CD4-positive, alpha-beta T cell treated with Interleukin-15 for 1 hour (primary cell): ENCODE data around the gene THBS1.

Experiments
- DNase-seq: peaks from one replicate; pipeline ENCODE4 v3.0.0-alpha.2; 2020

Gene THBS1

GRCh38 chr15:39589815-39590644 lies 9.2 kb downstream of the THBS1 start:
- no peak for DNase-seq

GRCh38 chr15:39591141-39591895 lies 10.4 kb downstream of the THBS1 start:
- DNase-seq = no peak

- DNase-seq = no peak
Measured at GRCh38 chr15:39591896-39592315, 11.0 kb downstream of the THBS1 start.

DNA sequence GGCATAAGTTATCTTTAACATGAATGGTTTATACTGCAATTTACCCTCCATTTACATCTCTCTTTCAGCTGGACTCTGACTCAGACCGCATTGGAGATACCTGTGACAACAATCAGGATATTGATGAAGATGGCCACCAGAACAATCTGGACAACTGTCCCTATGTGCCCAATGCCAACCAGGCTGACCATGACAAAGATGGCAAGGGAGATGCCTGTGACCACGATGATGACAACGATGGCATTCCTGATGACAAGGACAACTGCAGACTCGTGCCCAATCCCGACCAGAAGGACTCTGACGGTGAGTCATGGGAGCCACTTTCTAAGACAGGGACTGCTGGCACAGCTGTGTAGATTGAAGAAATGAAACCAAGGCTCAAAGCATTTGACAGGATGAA lies 11.6 kb downstream of the THBS1 start:
- no peak for DNase-seq

- DNase-seq = no peak
Measured at GRCh38 chr15:39593071-39593655, 12.3 kb downstream of the THBS1 start.

DNA sequence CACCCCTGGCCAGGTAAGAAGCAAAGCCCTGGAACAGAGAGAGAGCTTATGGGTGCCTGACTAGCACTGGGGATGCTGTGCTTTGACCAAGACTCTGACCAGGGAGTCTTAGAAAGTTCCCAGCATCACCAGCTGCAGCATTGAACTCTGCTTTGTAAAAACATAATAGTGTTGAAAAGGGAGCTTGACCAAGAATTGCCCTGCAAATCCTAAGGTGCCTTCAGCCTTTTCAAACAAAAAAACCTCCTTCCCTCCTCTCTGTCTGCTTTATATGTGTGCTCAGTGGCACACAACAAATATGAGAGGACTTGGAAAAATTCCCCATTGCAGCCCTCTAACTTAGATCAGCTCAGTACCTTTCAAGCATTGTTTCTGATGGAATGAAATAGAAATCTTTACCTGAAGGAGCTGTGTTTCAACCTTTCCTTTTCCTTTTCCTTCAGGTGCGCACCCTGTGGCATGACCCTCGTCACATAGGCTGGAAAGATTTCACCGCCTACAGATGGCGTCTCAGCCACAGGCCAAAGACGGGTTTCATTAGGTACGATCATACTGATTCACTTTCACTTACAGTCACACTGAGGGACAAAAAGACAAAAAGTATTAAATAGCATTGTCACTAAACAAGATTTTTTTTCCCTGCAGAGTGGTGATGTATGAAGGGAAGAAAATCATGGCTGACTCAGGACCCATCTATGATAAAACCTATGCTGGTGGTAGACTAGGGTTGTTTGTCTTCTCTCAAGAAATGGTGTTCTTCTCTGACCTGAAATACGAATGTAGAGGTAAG lies 13.0 kb downstream of the THBS1 start:
- no peak for DNase-seq

- no peak for DNase-seq
Measured at GRCh38 chr15:39594446-39595337, 13.8 kb downstream of the THBS1 start.

DNA sequence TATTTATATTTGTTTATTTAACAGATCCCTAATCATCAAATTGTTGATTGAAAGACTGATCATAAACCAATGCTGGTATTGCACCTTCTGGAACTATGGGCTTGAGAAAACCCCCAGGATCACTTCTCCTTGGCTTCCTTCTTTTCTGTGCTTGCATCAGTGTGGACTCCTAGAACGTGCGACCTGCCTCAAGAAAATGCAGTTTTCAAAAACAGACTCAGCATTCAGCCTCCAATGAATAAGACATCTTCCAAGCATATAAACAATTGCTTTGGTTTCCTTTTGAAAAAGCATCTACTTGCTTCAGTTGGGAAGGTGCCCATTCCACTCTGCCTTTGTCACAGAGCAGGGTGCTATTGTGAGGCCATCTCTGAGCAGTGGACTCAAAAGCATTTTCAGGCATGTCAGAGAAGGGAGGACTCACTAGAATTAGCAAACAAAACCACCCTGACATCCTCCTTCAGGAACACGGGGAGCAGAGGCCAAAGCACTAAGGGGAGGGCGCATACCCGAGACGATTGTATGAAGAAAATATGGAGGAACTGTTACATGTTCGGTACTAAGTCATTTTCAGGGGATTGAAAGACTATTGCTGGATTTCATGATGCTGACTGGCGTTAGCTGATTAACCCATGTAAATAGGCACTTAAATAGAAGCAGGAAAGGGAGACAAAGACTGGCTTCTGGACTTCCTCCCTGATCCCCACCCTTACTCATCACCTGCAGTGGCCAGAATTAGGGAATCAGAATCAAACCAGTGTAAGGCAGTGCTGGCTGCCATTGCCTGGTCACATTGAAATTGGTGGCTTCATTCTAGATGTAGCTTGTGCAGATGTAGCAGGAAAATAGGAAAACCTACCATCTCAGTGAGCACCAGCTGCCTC lies 14.7 kb downstream of the THBS1 start:
- DNase-seq = no peak

DNA sequence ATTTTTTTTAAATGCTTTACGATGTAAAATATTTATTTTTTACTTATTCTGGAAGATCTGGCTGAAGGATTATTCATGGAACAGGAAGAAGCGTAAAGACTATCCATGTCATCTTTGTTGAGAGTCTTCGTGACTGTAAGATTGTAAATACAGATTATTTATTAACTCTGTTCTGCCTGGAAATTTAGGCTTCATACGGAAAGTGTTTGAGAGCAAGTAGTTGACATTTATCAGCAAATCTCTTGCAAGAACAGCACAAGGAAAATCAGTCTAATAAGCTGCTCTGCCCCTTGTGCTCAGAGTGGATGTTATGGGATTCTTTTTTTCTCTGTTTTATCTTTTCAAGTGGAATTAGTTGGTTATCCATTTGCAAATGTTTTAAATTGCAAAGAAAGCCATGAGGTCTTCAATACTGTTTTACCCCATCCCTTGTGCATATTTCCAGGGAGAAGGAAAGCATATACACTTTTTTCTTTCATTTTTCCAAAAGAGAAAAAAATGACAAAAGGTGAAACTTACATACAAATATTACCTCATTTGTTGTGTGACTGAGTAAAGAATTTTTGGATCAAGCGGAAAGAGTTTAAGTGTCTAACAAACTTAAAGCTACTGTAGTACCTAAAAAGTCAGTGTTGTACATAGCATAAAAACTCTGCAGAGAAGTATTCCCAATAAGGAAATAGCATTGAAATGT lies 15.6 kb downstream of the THBS1 start:
- no peak for DNase-seq

DNA sequence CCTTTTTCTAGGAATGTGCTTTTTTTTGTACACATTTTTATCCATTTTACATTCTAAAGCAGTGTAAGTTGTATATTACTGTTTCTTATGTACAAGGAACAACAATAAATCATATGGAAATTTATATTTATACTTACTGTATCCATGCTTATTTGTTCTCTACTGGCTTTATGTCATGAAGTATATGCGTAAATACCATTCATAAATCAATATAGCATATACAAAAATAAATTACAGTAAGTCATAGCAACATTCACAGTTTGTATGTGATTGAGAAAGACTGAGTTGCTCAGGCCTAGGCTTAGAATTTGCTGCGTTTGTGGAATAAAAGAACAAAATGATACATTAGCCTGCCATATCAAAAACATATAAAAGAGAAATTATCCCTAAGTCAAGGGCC lies 16.5 kb downstream of the THBS1 start:
- DNase-seq = no peak

- no peak for DNase-seq
Measured at GRCh38 chr15:39597751-39598185, 16.9 kb downstream of the THBS1 start.

GRCh38 chr15:39598186-39598850 lies 17.4 kb downstream of the THBS1 start:
- DNase-seq = no peak

DNA sequence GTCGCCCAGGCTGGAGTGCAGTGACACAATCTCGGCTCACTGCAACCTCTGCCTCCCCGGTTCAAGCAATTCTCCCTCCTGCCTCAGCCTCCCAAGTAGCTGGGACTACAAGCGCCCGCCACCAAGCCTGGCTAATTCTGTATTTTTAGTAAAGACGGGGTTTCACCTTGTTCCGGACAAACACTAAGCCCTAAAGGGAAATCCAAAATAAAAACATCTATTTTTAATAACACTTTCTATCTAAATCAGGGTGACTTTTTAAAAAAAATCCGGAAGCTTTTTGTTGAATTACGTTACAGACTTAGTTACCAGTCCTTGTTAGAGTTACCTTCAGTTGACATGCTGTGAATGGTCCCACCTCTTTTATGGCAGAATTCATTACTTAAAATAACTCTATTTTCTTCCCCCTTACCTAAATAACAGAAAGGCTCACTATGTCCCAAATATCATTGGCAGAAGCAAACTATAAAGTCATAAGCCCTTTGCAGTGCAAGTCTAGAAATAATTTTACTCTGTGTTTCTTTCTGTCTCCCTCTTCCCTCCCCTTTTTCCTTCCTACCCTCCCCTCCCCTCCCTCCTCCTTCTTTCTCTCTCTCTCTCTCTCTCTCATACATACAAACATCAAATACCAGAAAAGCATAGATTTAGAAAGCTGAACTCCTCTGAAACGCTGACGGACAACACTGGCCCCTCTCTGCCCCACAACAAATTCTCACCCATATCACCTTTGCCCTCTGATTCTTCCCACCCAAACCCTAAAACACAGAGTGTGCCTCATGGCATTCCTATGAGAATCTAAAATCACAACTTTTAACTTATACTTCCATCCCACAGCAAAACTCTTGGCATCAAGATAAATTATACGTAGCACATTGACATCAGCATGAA lies 18.3 kb downstream of the THBS1 start:
- no peak for DNase-seq

- DNase-seq = no peak
Measured at GRCh38 chr15:39599871-39600270, 19.0 kb downstream of the THBS1 start.

DNA sequence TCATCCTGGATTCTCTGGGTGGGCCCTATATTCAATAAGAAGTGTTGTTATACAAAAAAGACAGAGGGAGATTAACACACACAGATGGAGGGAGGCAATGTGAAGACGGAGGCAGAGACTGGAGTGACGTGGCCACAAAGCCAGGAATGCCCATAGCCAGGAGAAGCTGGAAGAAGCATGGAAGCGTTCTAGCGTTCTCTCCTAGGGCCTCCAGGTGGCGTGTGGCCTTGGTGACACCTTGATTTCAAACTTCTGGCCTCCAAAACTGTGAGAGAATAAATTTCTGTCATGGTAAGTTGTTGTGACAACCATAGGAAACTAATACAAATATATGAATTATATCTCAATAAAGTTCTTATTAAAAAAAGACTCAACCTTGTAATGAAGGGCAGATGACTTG lies 21.3 kb downstream of the THBS1 start:
- DNase-seq = no peak

DNA sequence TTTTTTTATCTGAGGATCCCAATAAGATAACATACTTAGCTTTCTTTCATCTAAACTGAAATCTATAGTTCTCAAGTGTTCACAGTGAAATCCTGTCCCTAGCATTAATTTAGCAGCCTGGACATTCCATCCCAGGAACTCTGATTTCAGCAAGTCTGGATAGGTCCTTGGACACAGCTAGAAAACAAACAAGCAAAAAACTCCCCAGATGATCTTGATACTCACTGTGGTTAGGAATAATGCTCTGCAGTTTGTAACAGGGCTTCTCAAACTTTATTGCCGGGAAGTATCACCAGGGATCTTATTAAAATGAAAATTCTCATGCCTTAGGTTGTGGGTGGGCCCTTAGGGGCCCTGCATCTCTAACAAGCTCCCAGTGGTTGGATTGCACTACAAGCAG lies 24.3 kb downstream of the THBS1 start:
- no peak for DNase-seq

GRCh38 chr15:39608185-39609139 lies 27.6 kb downstream of the THBS1 start:
- no peak for DNase-seq
